GM10266 (cell line): ENCODE measurements around the gene FAM114A2.

Experiments
- DNase-seq: peaks from one replicate; pipeline ENCODE4 v3.0.0; 2012; ENCODE audit errors: extremely low spot score
- TF ChIP-seq, protein P1 (sequence below): IDR thresholded peaks from 2 replicates; pipeline ENCODE4 v1.5.1; 2012; ENCODE audit warnings: mild to moderate bottlenecking, low read depth; ENCODE audit not compliant: control insufficient read depth, insufficient read depth; ENCODE audit errors: missing control alignments

Gene FAM114A2

DNA sequence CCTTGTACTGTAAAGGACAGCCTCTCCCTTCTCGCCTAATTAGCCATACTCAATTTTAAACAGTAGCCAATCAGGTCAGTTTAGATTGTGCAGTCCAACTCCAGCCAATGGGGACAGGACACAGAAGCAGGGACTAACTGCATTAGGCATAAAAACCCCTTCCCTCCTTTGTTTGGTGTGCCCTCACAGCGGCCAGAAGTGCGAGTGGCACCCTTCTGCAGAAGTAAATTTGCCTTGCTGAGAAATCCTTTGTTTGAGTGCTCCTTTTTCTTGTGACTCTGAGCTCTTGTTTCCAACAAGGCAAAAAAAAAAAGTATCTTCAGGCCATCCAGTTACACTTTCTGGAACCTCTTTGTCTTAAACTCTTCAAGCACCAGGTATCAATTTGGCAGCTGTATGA is 97.4 kb downstream of the FAM114A2 start:
- no peak for DNase-seq
- TF ChIP-seq, protein P1, sequence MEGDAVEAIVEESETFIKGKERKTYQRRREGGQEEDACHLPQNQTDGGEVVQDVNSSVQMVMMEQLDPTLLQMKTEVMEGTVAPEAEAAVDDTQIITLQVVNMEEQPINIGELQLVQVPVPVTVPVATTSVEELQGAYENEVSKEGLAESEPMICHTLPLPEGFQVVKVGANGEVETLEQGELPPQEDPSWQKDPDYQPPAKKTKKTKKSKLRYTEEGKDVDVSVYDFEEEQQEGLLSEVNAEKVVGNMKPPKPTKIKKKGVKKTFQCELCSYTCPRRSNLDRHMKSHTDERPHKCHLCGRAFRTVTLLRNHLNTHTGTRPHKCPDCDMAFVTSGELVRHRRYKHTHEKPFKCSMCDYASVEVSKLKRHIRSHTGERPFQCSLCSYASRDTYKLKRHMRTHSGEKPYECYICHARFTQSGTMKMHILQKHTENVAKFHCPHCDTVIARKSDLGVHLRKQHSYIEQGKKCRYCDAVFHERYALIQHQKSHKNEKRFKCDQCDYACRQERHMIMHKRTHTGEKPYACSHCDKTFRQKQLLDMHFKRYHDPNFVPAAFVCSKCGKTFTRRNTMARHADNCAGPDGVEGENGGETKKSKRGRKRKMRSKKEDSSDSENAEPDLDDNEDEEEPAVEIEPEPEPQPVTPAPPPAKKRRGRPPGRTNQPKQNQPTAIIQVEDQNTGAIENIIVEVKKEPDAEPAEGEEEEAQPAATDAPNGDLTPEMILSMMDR, result no peak
